HepG2 (cell line): ENCODE measurements around the gene IGSF11. TPM values are rescaled to one million over a fixed set of nuclear protein-coding genes. Genes with fewer than 3 reads are reported as not detected.

Experiments
- ATAC-seq: fragments of 200-7000 bp; cut with Tn5 transposase; 3 replicates; pipeline ENCODE4 v1.9.1; 2020; ENCODE audit warnings: mild to moderate bottlenecking, moderate library complexity
- BruUV-seq: library from RNA; stranded (reverse); fragments of 400-500 nt; replicated peaks from 2 replicates; lab custom pipeline; 2021; lab: Mats Ljungman, UMichigan
- CTCF ChIA-PET: fragments of 300-600 bp; formaldehyde crosslinking; extraction: SDS; loops from one replicate; lab custom pipeline; 2021; ENCODE audit warnings: low total read pairs, inconsistent platforms, low intra/inter-chr PET ratio; lab: Yijun Ruan, JAX
- POLR2A ChIA-PET: fragments of 350-600 bp; sonication (Branson Sonifier 250); formaldehyde crosslinking; loops from one replicate; lab custom pipeline; 2020; ENCODE audit warnings: antibody characterized with exemption, inconsistent platforms; lab: Yijun Ruan, JAX
- DNase-seq: peaks from one replicate; pipeline ENCODE4 v3.0.0-alpha.2; 2015; ENCODE audit warnings: low spot score
- FAIRE-seq: peaks from 3 replicates; lab custom pipeline; 2011; peaks lifted over from hg19 to GRCh38; lab: Jason Lieb, UNC
- H2AFZ ChIP-seq: one replicate; pipeline ENCODE4 v1.6.1; 2011; ENCODE audit warnings: low read length, inconsistent platforms
- H3K27ac ChIP-seq: fragments of 300-600 bp; 3 replicates; pipeline ENCODE4 v1.8.0; 2011; ENCODE audit warnings: mixed run types, mild to moderate bottlenecking, mixed read lengths, low read length, inconsistent platforms; ENCODE audit not compliant: insufficient read depth; ENCODE audit errors: extremely low read length
- H3K27me3 ChIP-seq, 2 experiments: fragments of 200-600 bp in 1 of 2; 2 replicates in 1 of 2; 3 replicates in 1 of 2; pipeline versions ENCODE4 v1.6.0 to v1.8.0; 2011; ENCODE audit warnings: low read length in 2 of 2, mild to moderate bottlenecking in 2 of 2, moderate library complexity in 2 of 2, inconsistent platforms in 1 of 2; ENCODE audit not compliant: insufficient read depth in 2 of 2, control insufficient read depth in 1 of 2
- H3K36me3 ChIP-seq, 2 experiments: fragments of 200-600 bp in 1 of 2; replicated peaks in 1 of 2; 2 replicates in 1 of 2; 3 replicates in 1 of 2; pipeline versions ENCODE4 v1.5.1 to v1.8.0; 2011; ENCODE audit warnings: low read length in 2 of 2, inconsistent platforms in 1 of 2; ENCODE audit not compliant: insufficient read depth in 2 of 2, control insufficient read depth in 1 of 2
- H3K4me1 ChIP-seq: 2 replicates; pipeline ENCODE4 v1.5.1; 2012; ENCODE audit warnings: low read length, inconsistent platforms; ENCODE audit not compliant: insufficient read depth
- H3K4me2 ChIP-seq: 2 replicates; pipeline ENCODE4 v1.6.0; 2011; ENCODE audit warnings: low read depth, low read length, inconsistent platforms
- H3K4me3 ChIP-seq, 3 experiments: fragments of 200-600 bp in 1 of 3; sonication (generic), shearing (Covaris generic) in 1 of 3; replicated peaks in 1 of 3; 2 replicates each; pipeline ENCODE4 v1.5.1; 2011 to 2016; ENCODE audit warnings: low read length in 3 of 3, inconsistent platforms in 2 of 3, low read depth in 2 of 3, mild to moderate bottlenecking in 2 of 3, control low read depth in 1 of 3, mixed read lengths in 1 of 3; ENCODE audit not compliant: insufficient read depth in 1 of 3
- H3K79me2 ChIP-seq: one replicate; pipeline ENCODE4 v1.6.1; 2011; ENCODE audit warnings: low read length, inconsistent platforms; ENCODE audit not compliant: insufficient read depth
- H3K9ac ChIP-seq: 2 replicates; pipeline ENCODE4 v1.6.0; 2011; ENCODE audit warnings: mild to moderate bottlenecking, low read depth, low read length, inconsistent platforms; ENCODE audit not compliant: insufficient read depth
- H3K9me3 ChIP-seq: 2 replicates; pipeline ENCODE4 v1.5.1; 2012; ENCODE audit warnings: mild to moderate bottlenecking, low read length
- H4K20me1 ChIP-seq: 2 replicates; pipeline ENCODE4 v1.6.0; 2011; ENCODE audit warnings: inconsistent platforms, mild to moderate bottlenecking, low read length, moderate library complexity; ENCODE audit not compliant: insufficient read depth
- ATRX ChIP-seq: sonication (generic); formaldehyde crosslinking; IDR thresholded peaks from 2 replicates; pipeline ENCODE4 v1.4.0; 2020; ENCODE audit warnings: missing genetic modification reagents, borderline replicate concordance
- DMTF1 ChIP-seq: sonication (generic); formaldehyde crosslinking; IDR thresholded peaks from 2 replicates; pipeline ENCODE4 v1.4.0; 2020; ENCODE audit warnings: mild to moderate bottlenecking, missing genetic modification reagents
- KMT2A ChIP-seq: sonication (generic); formaldehyde crosslinking; IDR thresholded peaks from 2 replicates; pipeline ENCODE4 v1.4.0; 2020; ENCODE audit warnings: missing genetic modification reagents
- NBN ChIP-seq: fragments of 450-650 bp; conservative IDR thresholded peaks from 2 replicates; pipeline ENCODE4 v1.6.1; 2017
- PITX1 ChIP-seq: sonication (generic); formaldehyde crosslinking; IDR thresholded peaks from 2 replicates; pipeline ENCODE4 v1.5.1; 2020; ENCODE audit warnings: mild to moderate bottlenecking, missing genetic modification reagents
- STAT6 ChIP-seq: sonication (generic); formaldehyde crosslinking; IDR thresholded peaks from 2 replicates; pipeline ENCODE4 v1.4.0; 2020; ENCODE audit warnings: missing genetic modification reagents, mild to moderate bottlenecking, borderline replicate concordance
- TFDP2 ChIP-seq: sonication (generic); formaldehyde crosslinking; IDR thresholded peaks from 2 replicates; pipeline ENCODE4 v1.4.0; 2020; ENCODE audit warnings: missing genetic modification reagents
- ZNF563 ChIP-seq: sonication (generic); formaldehyde crosslinking; IDR thresholded peaks from 2 replicates; pipeline ENCODE4 v1.8.0; 2022; ENCODE audit warnings: mild to moderate bottlenecking, moderate library complexity, missing genetic modification reagents
- ZNF605 ChIP-seq: sonication (generic); formaldehyde crosslinking; IDR thresholded peaks from 2 replicates; pipeline ENCODE4 v1.8.0; 2022; ENCODE audit warnings: mild to moderate bottlenecking, missing genetic modification reagents
- ZNF83 ChIP-seq: sonication (generic); formaldehyde crosslinking; IDR thresholded peaks from 2 replicates; pipeline ENCODE4 v1.4.0; 2020; ENCODE audit warnings: missing genetic modification reagents, mild to moderate bottlenecking, borderline replicate concordance
- ZSCAN22 ChIP-seq: sonication (generic); formaldehyde crosslinking; IDR thresholded peaks from 2 replicates; pipeline ENCODE4 v1.4.0; 2020; ENCODE audit warnings: mild to moderate bottlenecking, missing genetic modification reagents
- WGBS: methylation state at CpG from one replicate; pipeline ENCODE4 v1.1.6; 2017; ENCODE audit warnings: low lambda C conversion rate; 5-methylcytosine and 5-hydroxymethylcytosine counted together
- in situ Hi-C: cut with HindIII; loops from 2 replicates; pipeline ENCODE4 v1.10.0; 2017; ENCODE audit warnings: low pct_unique_long_range_greater_than_20kb; ENCODE audit not compliant: extremely low pct_ligation_motif_present
- intact Hi-C: fragments of 100-400 bp; cut with micrococcal nuclease; formaldehyde crosslinking; loops from one replicate; pipeline ENCODE4 v1.10.0; 2022; ENCODE audit not compliant: unreplicated experiment
- polyA plus RNA-seq, 8 experiments: library from polyadenylated mRNA; depleted of rRNA in 3 of 8; stranded (reverse) in 7 of 8; unstranded in 1 of 8; fragments of >200 nt; fragmentation: Illumina TruSeq in 4 of 8; extraction: Trizol in 4 of 8; gene quantifications; 2 replicates each; pipeline versions ENCODE4 v1.2.1 to v1.2.3, GENCODE V29; 2011 to 2016; ENCODE audit warnings: low read depth in 4 of 8, missing spikeins in 1 of 8, mixed read lengths in 1 of 8; ENCODE audit not compliant: insufficient read depth in 1 of 8
- total RNA-seq, 5 experiments: library from RNA; depleted of rRNA; stranded (reverse); fragments of >200 nt; fragmentation: Illumina TruSeq; extraction: Trizol; gene quantifications; 2 replicates each; pipeline ENCODE4 v1.2.3, GENCODE V29; 2016; ENCODE audit warnings: low read depth in 1 of 5

IGSF11 gene
- total and polyA plus RNA-seq, 2 of the 13 experiments (the other 11 are each of a cell fraction or from before 2014, with no cell fraction given), result not detected

GRCh38 chr3:118968111-118968510 lies 66.5 kb downstream of the IGSF11 start:
- Histone ChIP-seq H3K9ac (no peak overlapping the region), H3K27ac (no peak overlapping the region), H3K4me2 (no peak overlapping the region), H4K20me1 (no peaks in the 10 kb centered on the region), H3K36me3 (no peaks in the 10 kb centered on the region), H2AFZ (no peak overlapping the region), H3K27me3 (no peaks in the 10 kb centered on the region; a peak in 1 of 5 replicates), H3K4me3 (no peak overlapping the region), H3K9me3 (no peaks in the 10 kb centered on the region), H3K79me2 (no peaks in the 10 kb centered on the region), H3K4me1 (no peaks in the 10 kb centered on the region)
- 0% methylated on average over 4 of the region's 4 CpGs for WGBS
- CTCF ChIA-PET, result no interaction called here
- in situ Hi-C loops, result no loop called here
- no TSS peak for BruUV-seq
- no peak for ATAC-seq
- no peak for DNase-seq
- no peak for TF ChIP-seq NBN
- TF ChIP-seq KMT2A (CRISPR knock-in tag), result no peak
- TF ChIP-seq PITX1, result no peak
- TF ChIP-seq ATRX (CRISPR knock-in tag), result no peak
- no peak for TF ChIP-seq ZNF605 (CRISPR knock-in tag)
- no peak for FAIRE-seq
- intact Hi-C loops, result no loop called here
- POLR2A ChIA-PET, result no interaction called here

- CTCF ChIA-PET, result no interaction called here
- in situ Hi-C loops, result no loop called here
- Histone ChIP-seq H2AFZ (no peak overlapping the region), H3K9ac (no peak overlapping the region), H3K27me3 (no peaks in the 10 kb centered on the region; a peak in 1 of 5 replicates), H3K36me3 (no peaks in the 10 kb centered on the region), H3K27ac (no peak overlapping the region), H3K4me2 (no peak overlapping the region), H4K20me1 (no peaks in the 10 kb centered on the region), H3K9me3 (no peaks in the 10 kb centered on the region), H3K4me3 (no peak overlapping the region), H3K79me2 (no peaks in the 10 kb centered on the region), H3K4me1 (no peaks in the 10 kb centered on the region)
- intact Hi-C loops, result no loop called here
- ATAC-seq (no peak), DNase-seq (no peak), FAIRE-seq (no peak)
- POLR2A ChIA-PET, result no interaction called here
- no TSS peak for BruUV-seq
- WGBS, result 0% methylated on average over 2 of the region's 2 CpGs
- TF ChIP-seq ZNF563 (no peak), STAT6 (CRISPR knock-in tag) (no peak), DMTF1 (CRISPR knock-in tag) (no peak), ZSCAN22 (CRISPR knock-in tag) (no peak), ZNF83 (CRISPR knock-in tag) (no peak), TFDP2 (CRISPR knock-in tag) (no peak)
These were observed 67.9 kb downstream of the IGSF11 start for GRCh38 chr3:118966700-118967099.
